K562 (cell line): ENCODE measurements around the gene MPL. TPM values are rescaled to one million over a fixed set of nuclear protein-coding genes. Genes with fewer than 3 reads are reported as not detected.

Experiments
- CEBPB ChIP-seq: fragments of 450-650 bp; IDR thresholded peaks from 2 replicates; pipeline ENCODE4 v1.6.1; 2016; ENCODE audit warnings: missing genetic modification characterization, missing compliant biosample characterization
- CEBPG ChIP-seq, 3 experiments: fragments of 200-800 bp in 1 of 3; sonication (Bioruptor generic) in 1 of 3; sonication (generic) in 1 of 3; formaldehyde crosslinking in 1 of 3; IDR thresholded peaks in 2 of 3; conservative IDR thresholded peaks in 1 of 3; 2 replicates each; pipeline versions ENCODE4 v1.6.1 to v1.8.0; 2016 to 2022; ENCODE audit warnings: missing compliant biosample characterization in 2 of 3, missing genetic modification characterization in 2 of 3, mild to moderate bottlenecking in 1 of 3, missing genetic modification reagents in 1 of 3
- CREB5 ChIP-seq: fragments of 250-450 bp; sonication (Bioruptor Pico); IDR thresholded peaks from 2 replicates; pipeline ENCODE4 v1.5.0; 2020; ENCODE audit warnings: mild to moderate bottlenecking
- DIDO1 ChIP-seq: fragments of 450-650 bp; IDR thresholded peaks from 2 replicates; pipeline ENCODE4 v1.6.1; 2016; ENCODE audit warnings: low read depth, missing biosample characterization, missing genetic modification characterization
- DPF2 ChIP-seq: fragments of 450-650 bp; IDR thresholded peaks from 2 replicates; pipeline ENCODE4 v1.6.1; 2016
- HOMEZ ChIP-seq: fragments of 250-450 bp; sonication (Bioruptor Pico); IDR thresholded peaks from 2 replicates; pipeline ENCODE4 v1.4.0; 2020; ENCODE audit warnings: mild to moderate bottlenecking, moderate library complexity
- KAT7 ChIP-seq: sonication (generic); formaldehyde crosslinking; IDR thresholded peaks from 2 replicates; pipeline ENCODE4 v1.8.0; 2022; ENCODE audit warnings: missing genetic modification reagents, mild to moderate bottlenecking, borderline replicate concordance
- MAFK ChIP-seq: IDR thresholded peaks from 2 replicates; pipeline ENCODE4 v1.6.1; 2011; ENCODE audit warnings: low read length, improper control_type of control experiment
- NFATC3 ChIP-seq: fragments of 450-650 bp; IDR thresholded peaks from 2 replicates; pipeline ENCODE4 v1.6.1; 2017; ENCODE audit warnings: mild to moderate bottlenecking
- PHF20 ChIP-seq: fragments of 450-650 bp; IDR thresholded peaks from 2 replicates; pipeline ENCODE4 v1.6.1; 2018; ENCODE audit not compliant: partially characterized antibody
- RB1 ChIP-seq: fragments of 450-650 bp; IDR thresholded peaks from 2 replicates; pipeline ENCODE4 v1.6.1; 2017; ENCODE audit warnings: low read depth, mild to moderate bottlenecking
- SMAD1 ChIP-seq: fragments of 150-350 bp; IDR thresholded peaks from 2 replicates; pipeline ENCODE4 v1.6.1; 2014; ENCODE audit warnings: low read length, low read depth; ENCODE audit not compliant: partially characterized antibody
- SP1 ChIP-seq: sonication (generic); formaldehyde crosslinking; IDR thresholded peaks from 2 replicates; pipeline ENCODE4 v1.8.1; 2022; ENCODE audit warnings: mild to moderate bottlenecking, missing genetic modification reagents
- TBP ChIP-seq: optimal IDR thresholded peaks from 2 replicates; pipeline ENCODE3; 2011; ENCODE audit warnings: low read depth, low read length, improper control_type of control experiment
- ZBTB26 ChIP-seq: fragments of 450-650 bp; formaldehyde crosslinking; IDR thresholded peaks from 2 replicates; pipeline ENCODE4 v1.4.0; 2022; ENCODE audit warnings: missing genetic modification characterization
- polyA plus RNA-seq, 8 experiments: library from polyadenylated mRNA; depleted of rRNA in 4 of 8; stranded (reverse) in 5 of 8; unstranded in 3 of 8; fragments of >200 nt; fragmentation: Nextera tagmentation in 2 of 8; fragmentation: Illumina TruSeq in 1 of 8; extraction: Ambion mirVana in 2 of 8; extraction: Trizol in 1 of 8; gene quantifications; 2 replicates each; pipeline versions ENCODE4 v1.2.1 to v1.2.3, GENCODE V29; 2011 to 2014; ENCODE audit warnings: inconsistent platforms in 1 of 8, missing spikeins in 1 of 8
- total RNA-seq, 7 experiments: library from RNA; depleted of rRNA in 6 of 7; stranded (reverse); fragments of >200 nt in 6 of 7; fragmentation: Illumina TruSeq in 2 of 7; extraction: Trizol in 2 of 7; gene quantifications; 2 replicates each; pipeline versions ENCODE4 v1.2.1 to v1.2.3, GENCODE V29; 2011 to 2021; ENCODE audit warnings: low replicate concordance in 1 of 7
- TF ChIP-seq, protein P1 (sequence below): sonication (generic); formaldehyde crosslinking; IDR thresholded peaks from 2 replicates; pipeline ENCODE4 v1.8.0; 2023; ENCODE audit warnings: missing genetic modification reagents, mild to moderate bottlenecking, borderline replicate concordance

The MPL gene
- total and polyA plus RNA-seq, 9 of the 15 experiments (the other 6 are each of a cell fraction or from before 2014, with no cell fraction given) = not detected

DNA sequence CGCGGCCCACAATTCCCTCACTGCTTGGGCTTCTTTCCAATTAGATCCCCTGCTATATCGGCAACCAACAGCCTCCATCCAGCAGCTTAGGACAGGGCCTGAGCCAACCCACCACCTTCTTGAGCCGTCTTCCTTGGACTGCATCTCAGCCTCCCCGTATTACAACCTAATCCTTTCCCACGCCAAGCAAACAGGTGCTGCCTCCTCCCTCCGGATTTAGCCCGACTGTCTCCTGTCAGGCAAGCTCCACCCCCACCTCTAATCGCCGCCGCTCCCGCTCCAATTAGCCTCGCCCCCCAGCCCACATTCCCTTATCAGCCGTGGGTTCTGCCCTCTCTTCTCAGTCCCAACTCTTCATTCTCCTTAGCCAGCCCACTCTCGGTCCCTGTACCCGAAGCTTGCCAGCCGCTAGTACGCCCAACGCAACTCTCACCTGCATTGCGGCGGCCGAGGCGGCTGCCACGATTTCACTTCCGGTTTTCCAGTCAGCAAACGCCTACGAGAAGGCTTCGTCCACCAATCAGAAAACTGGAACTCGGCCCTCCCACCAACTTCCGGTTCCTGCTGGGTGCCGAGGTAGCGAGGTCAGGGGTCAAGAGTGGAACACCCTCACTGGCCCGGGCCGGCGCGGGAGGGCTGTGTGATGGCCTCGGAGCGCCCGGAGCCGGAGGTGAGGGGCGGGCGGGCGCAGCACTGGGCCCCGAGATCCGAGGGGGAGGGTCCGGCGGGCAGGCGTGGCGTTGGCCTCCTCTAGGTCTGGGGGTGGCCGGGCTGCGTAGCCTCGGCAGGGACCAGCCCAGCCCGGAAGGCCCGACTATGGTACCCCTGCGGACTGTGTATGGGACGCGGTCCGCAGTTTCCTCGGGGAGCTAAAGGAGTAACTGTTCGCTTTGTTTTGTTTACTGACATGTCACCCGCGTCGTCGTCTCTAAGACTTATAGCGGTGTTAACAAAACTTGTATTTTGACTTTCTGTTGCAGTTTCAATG is 52.0 kb downstream of the MPL start, which contains the start of the genes MED8 and SZT2 (continued):
- peak; percentile 70 for TF ChIP-seq MAFK
- no peak for TF ChIP-seq CREB5 (CRISPR knock-in tag)
- TF ChIP-seq TBP = peak; percentile 86
- TF ChIP-seq DIDO1 = peak; percentile 71; the same call in 1 of the 2 replicates
- TF ChIP-seq HOMEZ = no peak
- TF ChIP-seq DPF2 = peak; percentile 82
- TF ChIP-seq KAT7 (CRISPR knock-in tag) = peak; percentile 25; the same call in 1 of the 2 replicates
- TF ChIP-seq ZBTB26 = peak; percentile 62
- TF ChIP-seq NFATC3 = peak; percentile 33; the same call in 1 of the 2 replicates
- TF ChIP-seq CEBPG (CRISPR knock-in tag; IDR thresholded peaks at IDR 0.05) = peak; percentile 85; the same call in 1 of the 2 replicates
- TF ChIP-seq CEBPG (tag; conservative IDR thresholded peaks at IDR 0.05 in 1 of 2, IDR thresholded peaks at IDR 0.05 in 1 of 2) = peak in 1 of 2 experiments; percentile 39; a peak in 1 of 4 replicates
- TF ChIP-seq CEBPB = peak; percentile 19; the same call in 1 of the 2 replicates
- TF ChIP-seq RB1 = peak; percentile 58; the same call in 1 of the 2 replicates
- peak; percentile 93 for TF ChIP-seq PHF20
- TF ChIP-seq, protein P1, sequence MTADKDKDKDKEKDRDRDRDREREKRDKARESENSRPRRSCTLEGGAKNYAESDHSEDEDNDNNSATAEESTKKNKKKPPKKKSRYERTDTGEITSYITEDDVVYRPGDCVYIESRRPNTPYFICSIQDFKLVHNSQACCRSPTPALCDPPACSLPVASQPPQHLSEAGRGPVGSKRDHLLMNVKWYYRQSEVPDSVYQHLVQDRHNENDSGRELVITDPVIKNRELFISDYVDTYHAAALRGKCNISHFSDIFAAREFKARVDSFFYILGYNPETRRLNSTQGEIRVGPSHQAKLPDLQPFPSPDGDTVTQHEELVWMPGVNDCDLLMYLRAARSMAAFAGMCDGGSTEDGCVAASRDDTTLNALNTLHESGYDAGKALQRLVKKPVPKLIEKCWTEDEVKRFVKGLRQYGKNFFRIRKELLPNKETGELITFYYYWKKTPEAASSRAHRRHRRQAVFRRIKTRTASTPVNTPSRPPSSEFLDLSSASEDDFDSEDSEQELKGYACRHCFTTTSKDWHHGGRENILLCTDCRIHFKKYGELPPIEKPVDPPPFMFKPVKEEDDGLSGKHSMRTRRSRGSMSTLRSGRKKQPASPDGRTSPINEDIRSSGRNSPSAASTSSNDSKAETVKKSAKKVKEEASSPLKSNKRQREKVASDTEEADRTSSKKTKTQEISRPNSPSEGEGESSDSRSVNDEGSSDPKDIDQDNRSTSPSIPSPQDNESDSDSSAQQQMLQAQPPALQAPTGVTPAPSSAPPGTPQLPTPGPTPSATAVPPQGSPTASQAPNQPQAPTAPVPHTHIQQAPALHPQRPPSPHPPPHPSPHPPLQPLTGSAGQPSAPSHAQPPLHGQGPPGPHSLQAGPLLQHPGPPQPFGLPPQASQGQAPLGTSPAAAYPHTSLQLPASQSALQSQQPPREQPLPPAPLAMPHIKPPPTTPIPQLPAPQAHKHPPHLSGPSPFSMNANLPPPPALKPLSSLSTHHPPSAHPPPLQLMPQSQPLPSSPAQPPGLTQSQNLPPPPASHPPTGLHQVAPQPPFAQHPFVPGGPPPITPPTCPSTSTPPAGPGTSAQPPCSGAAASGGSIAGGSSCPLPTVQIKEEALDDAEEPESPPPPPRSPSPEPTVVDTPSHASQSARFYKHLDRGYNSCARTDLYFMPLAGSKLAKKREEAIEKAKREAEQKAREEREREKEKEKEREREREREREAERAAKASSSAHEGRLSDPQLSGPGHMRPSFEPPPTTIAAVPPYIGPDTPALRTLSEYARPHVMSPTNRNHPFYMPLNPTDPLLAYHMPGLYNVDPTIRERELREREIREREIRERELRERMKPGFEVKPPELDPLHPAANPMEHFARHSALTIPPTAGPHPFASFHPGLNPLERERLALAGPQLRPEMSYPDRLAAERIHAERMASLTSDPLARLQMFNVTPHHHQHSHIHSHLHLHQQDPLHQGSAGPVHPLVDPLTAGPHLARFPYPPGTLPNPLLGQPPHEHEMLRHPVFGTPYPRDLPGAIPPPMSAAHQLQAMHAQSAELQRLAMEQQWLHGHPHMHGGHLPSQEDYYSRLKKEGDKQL (CRISPR knock-in tag) = no peak
- TF ChIP-seq SP1 (CRISPR knock-in tag) = peak; percentile 78
- TF ChIP-seq SMAD1 = peak; percentile 45
